ENCODE results near the gene UBE3B.

UBE3B gene

DNA sequence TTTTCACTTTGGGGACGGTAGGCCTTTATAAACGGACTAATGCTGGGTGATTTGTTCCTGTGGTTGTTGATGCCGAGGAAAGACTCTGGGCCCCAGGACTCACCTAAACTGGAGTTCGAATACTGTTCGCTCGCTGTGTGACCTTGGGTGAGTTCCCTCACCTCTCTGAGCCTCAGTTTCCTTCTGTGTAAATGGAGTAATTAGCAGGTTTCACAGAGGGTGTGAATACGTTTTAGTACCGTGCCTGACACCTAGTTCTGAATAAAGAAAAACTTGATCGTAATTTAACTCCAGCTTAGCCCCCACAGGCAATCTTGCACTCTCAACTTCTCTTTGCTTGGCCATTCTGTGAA lies 505 bp downstream of the UBE3B start:
- DNase-seq = no peak
- Histone ChIP-seq H3K4me3 (ENCODE audit: low read depth, low read length) (peak overlapping the region; percentile 90), H2BK120ac (ENCODE audit: insufficient read depth, low read length, poor library complexity) (peak overlapping the region; percentile 100), H4K12ac (ENCODE audit: low read depth, low read length) (peak overlapping the region; percentile 99), H3K23ac (ENCODE audit: low read length) (no peak overlapping the region), H3K4me1 (ENCODE audit: control insufficient read depth in 1 of 2, insufficient read depth in 2 of 2, low read length in 2 of 2) (peaks cover 14 to 15% of the 10 kb centered on the region in 2 experiments), H4K91ac (ENCODE audit: low read depth, low read length) (peak overlapping the region; percentile 100), H3K14ac (ENCODE audit: low read length) (peak overlapping the region; percentile 99), H3K27ac (ENCODE audit: low read depth, low read length) (no peak overlapping the region), H3K36me3 (ENCODE audit: control insufficient read depth in 1 of 2, insufficient read depth in 2 of 2, low read length in 2 of 2) (peaks cover 3 to 5% of the 10 kb centered on the region in 2 experiments), H3K4ac (ENCODE audit: low read depth, low read length) (peak overlapping the region; percentile 75), H3K18ac (ENCODE audit: low read length) (peak overlapping the region; percentile 97), H3K27me3 (ENCODE audit: insufficient read depth, low read length) (no peaks in the 10 kb centered on the region), H3K79me2 (ENCODE audit: control insufficient read depth, insufficient read depth, low read length, poor library complexity) (peaks cover 32% of the 10 kb centered on the region), H2BK12ac (ENCODE audit: low read length) (peak overlapping the region; percentile 43), H2AK5ac (ENCODE audit: low read length) (peak overlapping the region; percentile 99), H3K4me2 (ENCODE audit: low read length) (peak overlapping the region; percentile 78), H3K9me3 (ENCODE audit: insufficient read depth, low read depth, low read length) (no peaks in the 10 kb centered on the region), H3K79me1 (ENCODE audit: low read length) (peaks cover 17% of the 10 kb centered on the region), H3K9ac (ENCODE audit: low read length) (peak overlapping the region; percentile 84), H2BK5ac (ENCODE audit: low read depth, low read length, poor library complexity) (peak overlapping the region; percentile 100), H2AFZ (ENCODE audit: insufficient read depth, low read length, poor library complexity) (peak overlapping the region; percentile 99), H4K8ac (ENCODE audit: low read depth, low read length) (peak overlapping the region; percentile 98)
- WGBS (ENCODE audit: extremely low coverage, insufficient coverage, insufficient read length) = no CpG with 5 or more reads among the region's 9 CpGs

DNA sequence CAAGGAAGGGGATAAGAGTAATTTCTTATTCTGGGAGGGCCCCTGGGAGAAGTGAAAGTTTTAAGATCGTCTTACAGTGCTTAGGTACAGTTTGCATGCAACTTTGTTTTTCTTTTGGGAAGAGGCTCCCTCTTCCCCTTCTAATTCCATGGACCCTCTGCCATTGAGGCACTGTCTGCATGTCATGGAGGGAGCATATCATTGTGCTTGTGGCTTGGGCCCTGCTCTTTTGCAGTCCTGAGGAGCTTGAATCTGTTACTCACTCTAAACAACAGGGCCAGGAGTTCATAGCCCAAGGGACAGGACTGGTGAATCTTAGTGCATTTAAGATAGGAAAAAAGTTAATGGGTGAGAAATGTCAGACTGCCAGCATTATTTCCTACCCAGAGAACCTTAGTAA lies 2.3 kb downstream of the UBE3B start:
- Histone ChIP-seq H4K8ac (ENCODE audit: low read depth, low read length) (no peak overlapping the region), H3K4me1 (ENCODE audit: control insufficient read depth in 1 of 2, insufficient read depth in 2 of 2, low read length in 2 of 2) (peaks cover 12% of the 10 kb centered on the region in 2 experiments), H3K18ac (ENCODE audit: low read length) (no peak overlapping the region), H3K36me3 (ENCODE audit: control insufficient read depth in 1 of 2, insufficient read depth in 2 of 2, low read length in 2 of 2) (peaks cover 9% of the 10 kb centered on the region in 2 experiments), H4K91ac (ENCODE audit: low read depth, low read length) (no peak overlapping the region), H3K9ac (ENCODE audit: low read length) (peak overlapping the region; percentile 19), H2AFZ (ENCODE audit: insufficient read depth, low read length, poor library complexity) (no peak overlapping the region), H2BK5ac (ENCODE audit: low read depth, low read length, poor library complexity) (no peak overlapping the region), H3K79me2 (ENCODE audit: control insufficient read depth, insufficient read depth, low read length, poor library complexity) (peaks cover 26% of the 10 kb centered on the region), H3K4me2 (ENCODE audit: low read length) (no peak overlapping the region), H3K14ac (ENCODE audit: low read length) (no peak overlapping the region), H3K79me1 (ENCODE audit: low read length) (peaks cover 17% of the 10 kb centered on the region), H2AK5ac (ENCODE audit: low read length) (no peak overlapping the region), H3K4me3 (ENCODE audit: low read depth, low read length) (no peak overlapping the region), H3K27ac (ENCODE audit: low read depth, low read length) (no peak overlapping the region), H4K12ac (ENCODE audit: low read depth, low read length) (no peak overlapping the region), H3K23ac (ENCODE audit: low read length) (no peak overlapping the region), H2BK12ac (ENCODE audit: low read length) (no peak overlapping the region), H2BK120ac (ENCODE audit: insufficient read depth, low read length, poor library complexity) (no peak overlapping the region), H3K9me3 (ENCODE audit: insufficient read depth, low read depth, low read length) (no peaks in the 10 kb centered on the region), H3K27me3 (ENCODE audit: insufficient read depth, low read length) (no peaks in the 10 kb centered on the region), H3K4ac (ENCODE audit: low read depth, low read length) (no peak overlapping the region)
- no CpG with 5 or more reads among the region's 1 CpG for WGBS (ENCODE audit: extremely low coverage, insufficient coverage, insufficient read length)
- DNase-seq = no peak

- Histone ChIP-seq H3K79me2 (ENCODE audit: control insufficient read depth, insufficient read depth, low read length, poor library complexity) (peaks cover 21% of the 10 kb centered on the region), H3K9me3 (ENCODE audit: insufficient read depth, low read depth, low read length) (no peaks in the 10 kb centered on the region), H4K12ac (ENCODE audit: low read depth, low read length) (no peak overlapping the region), H2BK120ac (ENCODE audit: insufficient read depth, low read length, poor library complexity) (no peak overlapping the region), H3K18ac (ENCODE audit: low read length) (no peak overlapping the region), H3K36me3 (ENCODE audit: control insufficient read depth in 1 of 2, insufficient read depth in 2 of 2, low read length in 2 of 2) (peaks cover 13 to 14% of the 10 kb centered on the region in 2 experiments), H2BK5ac (ENCODE audit: low read depth, low read length, poor library complexity) (no peak overlapping the region), H2BK12ac (ENCODE audit: low read length) (no peak overlapping the region), H3K14ac (ENCODE audit: low read length) (no peak overlapping the region), H3K4ac (ENCODE audit: low read depth, low read length) (no peak overlapping the region), H3K27me3 (ENCODE audit: insufficient read depth, low read length) (no peaks in the 10 kb centered on the region), H3K27ac (ENCODE audit: low read depth, low read length) (no peak overlapping the region), H4K91ac (ENCODE audit: low read depth, low read length) (no peak overlapping the region), H2AK5ac (ENCODE audit: low read length) (no peak overlapping the region), H3K4me2 (ENCODE audit: low read length) (no peak overlapping the region), H3K9ac (ENCODE audit: low read length) (no peak overlapping the region), H3K4me1 (ENCODE audit: control insufficient read depth in 1 of 2, insufficient read depth in 2 of 2, low read length in 2 of 2) (peaks cover 10% of the 10 kb centered on the region in 2 experiments), H3K4me3 (ENCODE audit: low read depth, low read length) (no peak overlapping the region), H3K79me1 (ENCODE audit: low read length) (peaks cover 17% of the 10 kb centered on the region), H2AFZ (ENCODE audit: insufficient read depth, low read length, poor library complexity) (no peak overlapping the region), H4K8ac (ENCODE audit: low read depth, low read length) (no peak overlapping the region), H3K23ac (ENCODE audit: low read length) (no peak overlapping the region)
- WGBS (ENCODE audit: extremely low coverage, insufficient coverage, insufficient read length) = no CpG with 5 or more reads among the region's 4 CpGs
- DNase-seq = no peak
These were observed 2.9 kb downstream of the UBE3B start for GRCh38 chr12:109480356-109480755.

- H3K79me2 ChIP-seq (ENCODE audit: control insufficient read depth, insufficient read depth, low read length, poor library complexity) = peaks cover 10% of the 10 kb centered on the region
- no peak for DNase-seq
- no peak overlapping the region for H3K14ac ChIP-seq (ENCODE audit: low read length)
- no peaks in the 10 kb centered on the region for H3K9me3 ChIP-seq (ENCODE audit: insufficient read depth, low read depth, low read length)
- H3K27ac ChIP-seq (ENCODE audit: low read depth, low read length) = no peak overlapping the region
- peaks cover 4% of the 10 kb centered on the region in 2 experiments for H3K4me1 ChIP-seq (ENCODE audit: control insufficient read depth in 1 of 2, insufficient read depth in 2 of 2, low read length in 2 of 2)
- no peak overlapping the region for H4K91ac ChIP-seq (ENCODE audit: low read depth, low read length)
- WGBS (ENCODE audit: extremely low coverage, insufficient coverage, insufficient read length) = no CpG with 5 or more reads among the region's 1 CpG
- no peak overlapping the region for H2BK12ac ChIP-seq (ENCODE audit: low read length)
- H3K4ac ChIP-seq (ENCODE audit: low read depth, low read length) = no peak overlapping the region
- H4K12ac ChIP-seq (ENCODE audit: low read depth, low read length) = no peak overlapping the region
- no peak overlapping the region for H3K23ac ChIP-seq (ENCODE audit: low read length)
- H2BK5ac ChIP-seq (ENCODE audit: low read depth, low read length, poor library complexity) = no peak overlapping the region
- H2AK5ac ChIP-seq (ENCODE audit: low read length) = no peak overlapping the region
- no peak overlapping the region for H3K9ac ChIP-seq (ENCODE audit: low read length)
- no peak overlapping the region for H2BK120ac ChIP-seq (ENCODE audit: insufficient read depth, low read length, poor library complexity)
- peaks cover 9% of the 10 kb centered on the region for H3K79me1 ChIP-seq (ENCODE audit: low read length)
- H3K4me2 ChIP-seq (ENCODE audit: low read length) = no peak overlapping the region
- no peak overlapping the region for H4K8ac ChIP-seq (ENCODE audit: low read depth, low read length)
- no peak overlapping the region for H3K18ac ChIP-seq (ENCODE audit: low read length)
- H3K4me3 ChIP-seq (ENCODE audit: low read depth, low read length) = no peak overlapping the region
- H3K27me3 ChIP-seq (ENCODE audit: insufficient read depth, low read length) = no peaks in the 10 kb centered on the region
- peaks cover 15 to 26% of the 10 kb centered on the region in 2 experiments for H3K36me3 ChIP-seq (ENCODE audit: control insufficient read depth in 1 of 2, insufficient read depth in 2 of 2, low read length in 2 of 2)
- H2AFZ ChIP-seq (ENCODE audit: insufficient read depth, low read length, poor library complexity) = no peak overlapping the region
These were observed 4.4 kb downstream of the UBE3B start for GRCh38 chr12:109481863-109482262.

Data from trophoblast cell (in vitro differentiated cells and primary cell).